Caco-2 (cell line): Measurements from ENCODE around the gene AMFR. TPM values are rescaled to one million over a fixed set of nuclear protein-coding genes. Genes with fewer than 3 reads are reported as not detected.

Source experiments
- BruUV-seq: library from RNA; stranded (reverse); fragments of 400-500 nt; replicated peaks from 2 replicates; lab custom pipeline; 2021; lab: Mats Ljungman, UMichigan
- CTCF ChIA-PET: fragments of 300-600 bp; sonication (Branson Sonifier 250); formaldehyde crosslinking; loops from one replicate; lab custom pipeline; 2022; ENCODE audit warnings: antibody characterized with exemption; lab: Charles Lee
- POLR2A ChIA-PET: fragments of 300-600 bp; sonication (Branson Sonifier 250); formaldehyde crosslinking; loops from one replicate; lab custom pipeline; 2022; ENCODE audit warnings: antibody characterized with exemption; lab: Charles Lee
- DNase-seq, 2 experiments: peaks; one replicate each; pipeline versions ENCODE4 v3.0.0 to v3.0.0-alpha.2; 2020 to 2022
- H3K27me3 ChIP-seq: replicated peaks from 2 replicates; pipeline ENCODE4 v1.6.0; 2011; ENCODE audit warnings: low read length; ENCODE audit not compliant: control insufficient read depth, insufficient read depth
- H3K36me3 ChIP-seq: 2 replicates; pipeline ENCODE4 v1.5.1; 2011; ENCODE audit warnings: low read length; ENCODE audit not compliant: control insufficient read depth, insufficient read depth
- H3K4me1 ChIP-seq: fragments of 250-450 bp; sonication (Bioruptor Pico); 2 replicates; pipeline ENCODE4 v1.5.1; 2020; ENCODE audit warnings: mild to moderate bottlenecking
- H3K4me3 ChIP-seq: 2 replicates; pipeline ENCODE4 v1.5.1; 2011; ENCODE audit warnings: low read depth, mild to moderate bottlenecking, control low read depth, low read length
- H3K9me3 ChIP-seq: fragments of 250-450 bp; sonication (Bioruptor Pico); 2 replicates; pipeline ENCODE4 v1.5.1; 2020; ENCODE audit warnings: mild to moderate bottlenecking, moderate library complexity
- H3K27ac Mint-ChIP-seq: one replicate; pipeline ENCODE4 v1.8.0; 2022; ENCODE audit warnings: mixed read lengths; ENCODE audit not compliant: unreplicated experiment
- H3K27me3 Mint-ChIP-seq: one replicate; pipeline ENCODE4 v1.8.0; 2022; ENCODE audit warnings: mixed read lengths; ENCODE audit not compliant: insufficient read depth, unreplicated experiment
- H3K36me3 Mint-ChIP-seq: one replicate; pipeline ENCODE4 v1.8.0; 2022; ENCODE audit warnings: mild to moderate bottlenecking, mixed read lengths; ENCODE audit not compliant: insufficient read depth, unreplicated experiment
- H3K4me1 Mint-ChIP-seq: one replicate; pipeline ENCODE4 v1.8.0; 2022; ENCODE audit warnings: low read depth, mixed read lengths; ENCODE audit not compliant: unreplicated experiment
- H3K4me3 Mint-ChIP-seq: one replicate; pipeline ENCODE4 v1.8.0; 2022; ENCODE audit warnings: mild to moderate bottlenecking, moderate library complexity, mixed read lengths; ENCODE audit not compliant: unreplicated experiment
- H3K9me3 Mint-ChIP-seq: one replicate; pipeline ENCODE4 v1.8.0; 2022; ENCODE audit warnings: mixed read lengths; ENCODE audit not compliant: unreplicated experiment
- CTCF ChIP-seq, 2 experiments: fragments of 200-600 bp in 1 of 2; IDR thresholded peaks; 1 replicate in 1 of 2; 2 replicates in 1 of 2; pipeline versions ENCODE4 v1.5.1 to v1.8.0; 2011 to 2022; ENCODE audit warnings: antibody characterized with exemption in 1 of 2, control low read depth in 1 of 2, inconsistent platforms in 1 of 2, low read depth in 1 of 2, low read length in 1 of 2, mild to moderate bottlenecking in 1 of 2, moderate library complexity in 1 of 2; ENCODE audit not compliant: insufficient read depth in 1 of 2, severe bottlenecking in 1 of 2, unreplicated experiment in 1 of 2
- intact Hi-C: fragments of 100-400 bp; cut with micrococcal nuclease; formaldehyde crosslinking; loops from one replicate; pipeline ENCODE4 v1.10.0; 2022; ENCODE audit not compliant: unreplicated experiment
- total RNA-seq: library from RNA; stranded (reverse); gene quantifications from 2 replicates; pipeline ENCODE4 v1.2.3, GENCODE V29; 2022

AMFR gene
- total RNA-seq, 1 experiment from 2014 or later, result 106 TPM

DNA sequence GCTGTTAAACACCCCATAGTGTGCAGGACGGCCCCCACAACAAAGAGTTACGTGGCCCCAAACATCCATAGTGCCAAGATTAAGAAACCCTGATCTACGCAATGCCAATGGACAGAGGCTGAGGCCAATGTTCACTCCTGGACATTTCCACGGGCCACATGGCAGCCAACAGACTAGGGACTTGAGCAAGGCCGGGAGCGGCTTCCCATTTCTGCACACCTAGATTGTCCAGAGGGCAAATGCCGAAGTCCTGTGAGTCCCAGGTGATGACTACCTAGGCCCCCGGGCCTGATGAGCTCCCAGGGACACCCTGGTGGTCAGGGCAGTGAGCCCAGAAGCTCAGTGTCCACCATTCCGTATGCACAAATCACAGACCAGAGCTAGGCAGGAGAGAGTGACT is 95.5 kb downstream of the AMFR start:
- no TSS peak for BruUV-seq
- Mint-ChIP-seq H3K36me3 (no peaks in the 10 kb centered on the region), H3K27ac (no peak overlapping the region), H3K4me3 (no peak overlapping the region), H3K27me3 (no peaks in the 10 kb centered on the region), H3K9me3 (no peaks in the 10 kb centered on the region), H3K4me1 (no peaks in the 10 kb centered on the region)
- intact Hi-C loops, result no loop called here
- DNase-seq, result no peak
- Histone ChIP-seq H3K4me3 (no peak overlapping the region), H3K4me1 (no peaks in the 10 kb centered on the region), H3K27me3 (no peaks in the 10 kb centered on the region), H3K36me3 (no peaks in the 10 kb centered on the region), H3K9me3 (no peaks in the 10 kb centered on the region)
- CTCF ChIA-PET, result interaction anchor here (1.4 to 3.4 kb wide), 2 partner anchors 12 to 27 kb away, joined by 8 to 32 read pairs; no protein-coding TSS in a partner anchor
- POLR2A ChIA-PET, result no interaction called here
- TF ChIP-seq CTCF (IDR thresholded peaks at IDR 0.05; ENCODE audit: insufficient read depth in 1 of 2, low read depth in 1 of 2, low read length in 1 of 2, severe bottlenecking in 1 of 2, unreplicated experiment in 1 of 2), result no peak

- CTCF ChIA-PET, result interaction anchor here (1.0 to 3.4 kb wide), 2 partner anchors 28 to 373 kb away, joined by 5 to 32 read pairs; no protein-coding TSS in a partner anchor
- H3K36me3 ChIP-seq, result no peaks in the 10 kb centered on the region
- Mint-ChIP-seq H3K4me1 (no peaks in the 10 kb centered on the region), H3K27me3 (no peaks in the 10 kb centered on the region), H3K36me3 (no peaks in the 10 kb centered on the region), H3K27ac (no peak overlapping the region), H3K4me3 (no peak overlapping the region), H3K9me3 (no peaks in the 10 kb centered on the region)
- TF ChIP-seq CTCF (IDR thresholded peaks at IDR 0.05; ENCODE audit: insufficient read depth in 1 of 2, low read depth in 1 of 2, low read length in 1 of 2, severe bottlenecking in 1 of 2, unreplicated experiment in 1 of 2), result no peak
- H3K4me3 ChIP-seq, result no peak overlapping the region
- POLR2A ChIA-PET, result no interaction called here
- no peaks in the 10 kb centered on the region for H3K27me3 ChIP-seq
- DNase-seq, result no peak
- H3K9me3 ChIP-seq, result no peaks in the 10 kb centered on the region
- intact Hi-C loops, result no loop called here
- no peaks in the 10 kb centered on the region for H3K4me1 ChIP-seq
- BruUV-seq, result no TSS peak
Observed at GRCh38 chr16:56328276-56329022, 96.9 kb downstream of the AMFR start.

- no peak for TF ChIP-seq CTCF (IDR thresholded peaks at IDR 0.05; ENCODE audit: insufficient read depth in 1 of 2, low read depth in 1 of 2, low read length in 1 of 2, severe bottlenecking in 1 of 2, unreplicated experiment in 1 of 2)
- no peaks in the 10 kb centered on the region for H3K27me3 ChIP-seq
- no peak for DNase-seq
- BruUV-seq, result no TSS peak
- H3K36me3 ChIP-seq, result no peaks in the 10 kb centered on the region
- H3K4me1 ChIP-seq, result no peaks in the 10 kb centered on the region
- intact Hi-C loops, result no loop called here
- H3K4me1 Mint-ChIP-seq, result no peaks in the 10 kb centered on the region
- ChIA-PET CTCF (interaction anchor here (1.0 to 3.4 kb wide), 2 partner anchors 29 to 374 kb away, joined by 5 to 32 read pairs; no protein-coding TSS in a partner anchor), POLR2A (no interaction called here)
- no peak overlapping the region for H3K4me3 Mint-ChIP-seq
- H3K9me3 ChIP-seq, result no peaks in the 10 kb centered on the region
- no peaks in the 10 kb centered on the region for H3K9me3 Mint-ChIP-seq
- H3K4me3 ChIP-seq, result no peak overlapping the region
- H3K36me3 Mint-ChIP-seq, result no peaks in the 10 kb centered on the region
- H3K27ac Mint-ChIP-seq, result no peak overlapping the region
- no peaks in the 10 kb centered on the region for H3K27me3 Mint-ChIP-seq
Observed at GRCh38 chr16:56327929-56328258, 97.5 kb downstream of the AMFR start.
